ENCODE data around the gene SALL4.

Gene SALL4

GRCh38 chr20:51739722-51740249 lies 62.5 kb downstream of the SALL4 start:
- no peak overlapping the region for H3K27ac ChIP-seq (ENCODE audit: extremely low read depth, low read depth, low read length)
- H3K4me3 ChIP-seq (ENCODE audit: low read depth, low read length): no peak overlapping the region
- H3K4me1 ChIP-seq (ENCODE audit: control insufficient read depth, insufficient read depth, low read length): peaks cover 13% of the 10 kb centered on the region
- H3K9me3 ChIP-seq (ENCODE audit: control insufficient read depth, insufficient read depth, low read depth, low read length): no peaks in the 10 kb centered on the region
- H3K36me3 ChIP-seq (ENCODE audit: control insufficient read depth in 2 of 2, insufficient read depth in 1 of 2, low read length in 2 of 2): no peaks in the 10 kb centered on the region
- ChIA-PET CTCF (interaction anchor here (0.6 kb wide), 1 partner anchor 342 kb away, joined by 3 read pairs; no protein-coding TSS in a partner anchor), POLR2A (no interaction called here)
- TF ChIP-seq ZNF19 (tag by site-specific recombination; IDR thresholded peaks at IDR 0.05; ENCODE audit: low read depth) (no peak), ZNF354C (tag by site-specific recombination; IDR thresholded peaks at IDR 0.05; ENCODE audit: borderline replicate concordance, low read depth) (no peak), ZEB2 (tag by site-specific recombination; IDR thresholded peaks at IDR 0.05) (no peak), ZNF391 (tag by site-specific recombination; IDR thresholded peaks at IDR 0.05; ENCODE audit: borderline replicate concordance, low read depth) (no peak), ZNF302 (tag by site-specific recombination; IDR thresholded peaks at IDR 0.05; ENCODE audit: low read depth) (no peak), ZIC2 (tag by site-specific recombination; IDR thresholded peaks at IDR 0.05) (no peak), ZNF843 (tag by site-specific recombination; IDR thresholded peaks at IDR 0.05) (no peak), ZSCAN23 (tag by site-specific recombination; IDR thresholded peaks at IDR 0.05) (no peak), ZNF114 (tag by site-specific recombination; IDR thresholded peaks at IDR 0.05) (no peak), ZNF530 (tag by site-specific recombination; IDR thresholded peaks at IDR 0.05; ENCODE audit: low read depth) (no peak), HIC1 (tag by site-specific recombination; IDR thresholded peaks at IDR 0.05) (no peak), ZNF521 (tag by site-specific recombination; IDR thresholded peaks at IDR 0.05) (no peak), ZNF175 (tag by site-specific recombination; IDR thresholded peaks at IDR 0.05) (no peak), ZBTB17 (tag by site-specific recombination; IDR thresholded peaks at IDR 0.05) (no peak), ZBTB8A (tag by site-specific recombination; IDR thresholded peaks at IDR 0.05) (no peak)

- H3K36me3 ChIP-seq (ENCODE audit: control insufficient read depth in 2 of 2, insufficient read depth in 1 of 2, low read length in 2 of 2): no peaks in the 10 kb centered on the region
- H3K27ac ChIP-seq (ENCODE audit: extremely low read depth, low read depth, low read length): no peak overlapping the region
- H3K4me1 ChIP-seq (ENCODE audit: control insufficient read depth, insufficient read depth, low read length): peaks cover 13% of the 10 kb centered on the region
- ChIA-PET POLR2A (no interaction called here), CTCF (interaction anchor here (0.6 kb wide), 1 partner anchor 343 kb away, joined by 3 read pairs; no protein-coding TSS in a partner anchor)
- H3K9me3 ChIP-seq (ENCODE audit: control insufficient read depth, insufficient read depth, low read depth, low read length): no peaks in the 10 kb centered on the region
- no peak overlapping the region for H3K4me3 ChIP-seq (ENCODE audit: low read depth, low read length)
- 0 out of 2 replicates have a peak, but pooled peaks have one; percentile 20 for TF ChIP-seq GLIS1 (tag by site-specific recombination; IDR thresholded peaks at IDR 0.05)
- no peak for TF ChIP-seq HOXA7 (CRISPR knock-in tag; IDR thresholded peaks at IDR 0.05; ENCODE audit: borderline replicate concordance)
- TF ChIP-seq PRDM10 (tag by site-specific recombination; IDR thresholded peaks at IDR 0.05): peak; percentile 38; the same call in 1 of the 2 replicates
- TF ChIP-seq ZNF302 (tag by site-specific recombination; IDR thresholded peaks at IDR 0.05; ENCODE audit: low read depth): no peak
- peak; percentile 52 for TF ChIP-seq GLIS2 (tag by site-specific recombination; IDR thresholded peaks at IDR 0.05)
- 0 out of 2 replicates have a peak, but pooled peaks have one; percentile 29 for TF ChIP-seq ZNF629 (tag by site-specific recombination; IDR thresholded peaks at IDR 0.05)
- 0 out of 2 replicates have a peak, but pooled peaks have one; percentile 48 for TF ChIP-seq KLF16 (tag by site-specific recombination; IDR thresholded peaks at IDR 0.05)
- TF ChIP-seq ZBTB10 (tag by site-specific recombination; IDR thresholded peaks at IDR 0.05): 0 out of 2 replicates have a peak, but pooled peaks have one; percentile 45
- no peak for TF ChIP-seq ZNF354C (tag by site-specific recombination; IDR thresholded peaks at IDR 0.05; ENCODE audit: borderline replicate concordance, low read depth)
- no peak for TF ChIP-seq MYNN (tag by site-specific recombination; IDR thresholded peaks at IDR 0.05; ENCODE audit: borderline replicate concordance)
- TF ChIP-seq ZNF654 (tag by site-specific recombination; IDR thresholded peaks at IDR 0.05; ENCODE audit: low read depth): no peak
- TF ChIP-seq SP7 (tag by site-specific recombination; IDR thresholded peaks at IDR 0.05): peak; percentile 35; the same call in 1 of the 2 replicates
- peak; percentile 83 for TF ChIP-seq KLF1 (tag by site-specific recombination; IDR thresholded peaks at IDR 0.05)
- peak; percentile 14; the same call in 1 of the 2 replicates for TF ChIP-seq EGR2 (tag by site-specific recombination; IDR thresholded peaks at IDR 0.05; ENCODE audit: low read depth)
Measured at GRCh38 chr20:51738877-51739447, 63.4 kb downstream of the SALL4 start.

Data from HEK293 (cell line).